ENCODE results near the gene CREB5.
"Not testable (repeated sequence)": the region's sequence is repeated elsewhere in the genome, so short reads cannot be mapped to it uniquely, and the experiment has no call there.

CREB5 gene

DNA sequence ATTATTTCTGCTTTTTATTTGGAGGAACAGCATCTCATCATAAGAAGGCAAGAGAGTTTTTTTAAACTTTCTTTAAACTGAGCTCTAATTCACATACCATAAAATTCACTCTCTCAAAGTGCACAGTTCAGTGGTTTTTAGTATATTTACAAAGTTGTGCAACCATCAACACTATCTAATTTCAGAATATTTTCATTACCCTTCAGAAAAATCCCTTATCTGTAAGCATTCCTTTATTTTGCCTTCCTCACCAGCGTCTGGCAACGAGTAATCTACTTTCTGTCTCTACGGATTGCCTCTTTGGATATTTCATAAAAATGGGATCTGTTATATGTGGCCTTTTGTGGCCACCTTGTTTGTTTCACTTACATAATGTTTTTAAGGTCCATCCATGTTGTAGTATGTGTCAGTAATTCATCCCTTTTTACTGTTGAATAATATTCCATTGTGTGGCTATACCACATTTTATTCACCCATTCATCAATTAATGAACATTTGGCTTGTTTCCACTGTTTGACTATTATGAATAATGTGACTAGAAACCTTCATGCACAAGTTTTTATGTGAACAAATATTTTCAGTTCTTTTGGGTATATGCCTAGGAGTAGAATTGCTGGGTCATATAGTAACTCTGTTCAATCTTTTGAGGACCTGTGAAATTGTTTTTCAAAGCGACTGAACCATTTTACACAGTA lies 364.3 kb downstream of the CREB5 start:
- no peak for DNase-seq (ENCODE audit: low read depth in 2 of 2)

DNA sequence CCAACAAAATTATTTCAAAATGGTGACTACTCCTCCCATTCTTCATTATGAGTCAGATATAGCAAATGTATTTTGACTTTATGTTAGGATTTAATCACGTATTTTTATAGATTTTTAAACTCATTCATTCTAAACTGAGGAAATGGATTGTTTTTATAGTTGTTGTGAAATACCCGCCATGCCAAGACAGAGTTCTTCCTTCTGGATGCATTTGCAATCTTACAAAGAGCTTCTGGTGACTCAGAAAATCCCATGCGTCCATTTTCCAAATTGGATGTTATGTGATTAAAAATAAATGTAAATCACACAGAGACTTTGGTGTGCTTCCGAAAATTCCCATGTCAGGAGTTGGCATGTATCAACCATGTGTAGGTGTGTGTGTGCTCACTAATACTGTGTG lies 366.5 kb downstream of the CREB5 start:
- no peak for DNase-seq (ENCODE audit: low read depth in 2 of 2)

DNA sequence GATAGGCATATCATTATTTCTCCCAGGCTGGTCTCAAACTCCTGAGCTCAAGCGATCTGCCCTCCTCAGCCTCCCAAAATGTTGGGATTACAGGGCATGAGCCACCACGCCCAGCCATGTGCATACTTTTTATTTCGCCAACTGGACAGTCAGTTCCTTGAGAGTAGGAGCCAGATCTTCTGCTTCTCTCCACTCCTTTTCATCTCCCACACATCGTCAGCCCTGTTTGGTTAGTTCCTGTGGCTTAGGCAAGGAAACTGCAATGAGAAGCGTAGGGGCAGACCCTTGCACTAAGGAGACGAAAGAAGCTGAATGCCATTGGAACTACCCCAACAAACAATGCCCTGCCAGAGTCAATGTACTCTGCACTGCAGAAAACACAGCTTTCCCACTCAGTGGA lies 367.6 kb downstream of the CREB5 start:
- DNase-seq (ENCODE audit: low read depth in 2 of 2) = no peak

DNA sequence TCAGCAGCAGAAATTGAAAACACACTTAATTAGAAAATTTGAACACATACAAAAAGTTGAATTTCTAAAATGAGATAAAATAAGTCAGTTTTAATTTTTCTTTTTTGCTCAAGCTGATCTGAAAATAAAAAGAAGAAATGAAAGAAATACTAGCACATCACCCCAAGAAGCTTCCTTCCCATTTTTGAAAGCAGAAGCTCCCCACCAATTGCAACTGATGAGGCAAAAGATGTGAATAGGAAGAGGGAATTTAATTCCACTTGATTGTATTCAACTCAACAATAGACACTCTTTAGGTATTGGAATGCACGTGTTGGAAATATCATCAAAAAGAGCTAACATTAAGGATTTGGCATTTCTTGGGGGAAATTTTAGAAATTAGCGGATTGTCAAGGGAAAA lies 370.0 kb downstream of the CREB5 start:
- DNase-seq (ENCODE audit: low read depth in 2 of 2) = no peak

DNA sequence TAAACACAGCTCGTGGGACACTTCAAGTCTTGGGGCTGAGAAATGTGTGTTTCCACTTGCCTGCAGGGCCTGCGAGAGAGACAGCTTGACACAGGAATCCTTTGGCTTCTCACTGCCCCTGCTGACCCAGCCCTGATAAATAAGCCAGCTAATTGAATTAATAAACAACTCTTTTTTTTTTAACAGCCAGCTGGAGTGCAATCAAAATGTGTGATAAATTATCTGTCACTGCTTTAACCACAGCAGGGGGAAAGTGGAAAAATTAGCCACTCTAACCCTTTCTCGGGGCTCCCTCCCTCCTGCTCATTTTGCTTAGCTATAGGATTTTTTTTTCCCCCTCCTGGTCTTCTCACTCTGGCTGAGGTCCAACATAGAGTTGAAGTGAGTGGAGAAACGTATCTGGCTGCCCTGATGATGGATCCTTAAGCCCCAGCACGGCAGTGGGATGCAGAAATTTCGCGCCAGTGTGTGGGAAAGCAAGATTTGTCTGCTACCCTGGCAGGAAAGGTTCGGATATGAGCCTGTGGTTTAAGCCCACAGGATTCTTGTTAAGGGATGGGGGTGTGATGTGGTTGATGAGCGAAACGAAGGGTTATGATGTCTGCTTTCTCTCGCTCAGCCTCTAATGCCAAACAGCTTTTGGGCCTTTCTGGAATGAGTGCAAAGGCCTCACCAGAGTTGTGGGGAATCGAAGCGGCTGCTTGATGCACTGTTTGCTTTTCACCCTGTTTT lies 372.0 kb downstream of the CREB5 start:
- DNase-seq (ENCODE audit: low read depth in 2 of 2) = peak; percentile 80 to 86

DNA sequence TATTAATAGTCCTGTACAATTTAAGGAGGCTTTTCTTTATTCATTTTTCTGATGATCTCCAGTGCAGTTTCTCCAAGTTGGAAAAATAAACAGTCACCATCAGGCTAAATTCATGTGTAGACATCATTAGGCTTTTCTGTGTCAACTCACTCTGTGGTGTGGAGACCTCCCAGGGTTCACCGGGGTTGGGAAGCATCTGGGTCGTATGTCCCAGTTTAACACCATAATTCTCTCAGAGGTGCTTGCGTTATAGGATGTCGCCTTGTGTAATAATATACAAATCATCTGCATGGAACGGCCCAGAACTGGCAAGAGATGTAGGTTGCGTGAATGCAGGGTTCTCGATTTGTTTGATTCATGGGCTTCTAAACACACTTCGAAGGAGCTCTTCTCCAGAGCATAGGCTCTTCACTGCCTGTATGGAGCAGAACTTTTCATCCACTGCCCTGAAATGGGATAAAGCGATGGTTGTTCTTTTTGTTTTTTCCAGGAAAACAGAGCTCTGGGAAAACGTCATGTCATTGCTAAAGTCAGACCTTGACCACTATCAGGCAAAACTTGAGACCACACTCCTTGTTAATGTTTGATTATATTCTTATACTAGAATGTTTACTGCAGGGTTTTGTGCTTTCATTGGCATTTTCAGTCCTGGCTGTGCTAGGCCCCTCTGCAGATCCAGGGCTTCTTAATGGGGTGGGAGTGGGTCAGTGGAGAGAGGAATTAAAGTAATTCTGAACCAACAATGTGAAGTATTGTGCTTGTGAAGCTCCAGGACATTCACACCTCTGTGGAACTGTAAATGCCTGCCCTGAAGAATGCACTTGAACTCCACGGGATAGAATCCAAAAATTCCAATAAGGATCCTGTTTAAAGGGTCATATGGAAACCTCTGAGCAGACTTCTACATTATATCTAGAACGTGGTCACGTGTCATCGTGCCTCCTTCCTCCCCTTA lies 373.0 kb downstream of the CREB5 start:
- DNase-seq (ENCODE audit: low read depth in 2 of 2) = no peak

DNA sequence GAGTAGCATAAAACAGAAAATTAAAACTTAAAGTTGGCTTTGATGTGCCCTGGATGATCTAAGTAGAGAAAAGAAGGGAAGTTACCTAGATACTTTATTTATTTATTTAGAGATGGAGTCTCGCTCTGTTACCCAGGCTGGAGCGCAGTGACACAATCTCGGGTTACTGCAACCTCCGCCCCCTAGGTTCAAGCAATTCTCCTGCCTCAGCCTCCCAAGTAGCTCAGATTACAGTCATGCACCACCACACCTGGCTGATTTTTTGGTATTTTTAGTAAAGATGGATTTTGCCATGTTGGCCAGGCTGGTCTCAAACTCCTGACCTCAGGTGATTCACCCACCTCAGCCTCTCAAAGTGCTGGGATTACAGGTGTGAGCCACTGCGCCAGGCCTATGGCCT lies 373.8 kb downstream of the CREB5 start:
- DNase-seq (ENCODE audit: low read depth in 2 of 2) = not testable (repeated sequence)

DNA sequence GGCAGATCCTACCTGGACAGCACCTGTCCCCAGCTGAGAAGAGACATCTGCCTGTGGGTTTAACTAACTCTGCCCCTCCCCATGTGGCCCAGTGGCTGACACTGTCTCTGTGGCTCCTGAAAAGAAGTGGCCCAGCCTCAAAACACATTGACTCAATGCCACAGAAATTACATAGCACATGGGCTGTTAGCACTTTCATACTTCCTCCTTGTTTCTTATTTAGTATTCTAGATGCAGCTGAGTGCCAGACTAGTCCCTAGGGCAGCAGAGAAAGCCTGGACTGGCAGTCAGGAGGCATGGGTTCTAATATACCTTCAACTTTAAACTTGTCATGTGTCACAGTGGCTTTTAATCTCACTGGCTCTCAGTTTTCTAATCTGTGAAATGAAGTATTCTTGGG lies 374.8 kb downstream of the CREB5 start:
- DNase-seq (ENCODE audit: low read depth in 2 of 2) = no peak

DNA sequence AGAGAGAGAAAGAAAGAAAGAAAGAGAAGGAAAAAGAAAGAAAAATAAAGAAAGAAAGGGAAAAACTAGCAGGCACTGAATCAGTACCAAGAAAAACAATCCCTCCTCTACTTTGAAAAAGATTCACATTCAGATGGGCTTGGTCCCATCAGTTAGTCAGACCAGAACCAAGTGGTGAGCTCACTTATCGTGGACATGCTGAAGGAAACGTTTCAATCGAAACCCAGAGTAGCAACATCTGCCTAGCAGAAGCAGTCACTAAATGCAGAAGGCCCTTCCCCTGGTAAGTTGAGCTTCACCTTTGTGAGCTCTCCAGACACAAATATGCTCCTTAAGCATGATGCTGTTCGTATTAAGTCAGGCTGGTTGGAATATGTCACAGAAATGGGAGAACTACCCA lies 378.1 kb downstream of the CREB5 start:
- no peak for DNase-seq (ENCODE audit: low read depth in 2 of 2)

DNA sequence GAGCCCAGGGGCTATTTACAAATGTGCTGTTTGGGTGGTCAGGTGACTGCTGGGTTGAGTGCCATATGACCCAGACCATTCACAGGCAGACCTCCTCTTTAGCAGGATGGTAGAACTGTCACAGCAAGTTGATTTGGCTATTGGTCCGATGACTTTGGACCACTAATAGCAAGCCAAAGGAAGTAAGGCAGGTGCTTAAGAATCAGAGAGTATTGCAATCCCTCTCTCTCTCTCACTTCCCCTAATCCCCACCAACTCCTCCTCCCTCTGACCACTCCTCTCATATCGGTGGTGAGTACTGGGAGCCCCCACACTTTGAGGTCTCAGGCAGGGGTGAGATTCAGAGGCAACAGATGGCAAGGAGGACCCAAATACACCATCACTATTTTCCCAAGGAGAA lies 380.5 kb downstream of the CREB5 start:
- DNase-seq (ENCODE audit: low read depth in 2 of 2) = no peak

DNA sequence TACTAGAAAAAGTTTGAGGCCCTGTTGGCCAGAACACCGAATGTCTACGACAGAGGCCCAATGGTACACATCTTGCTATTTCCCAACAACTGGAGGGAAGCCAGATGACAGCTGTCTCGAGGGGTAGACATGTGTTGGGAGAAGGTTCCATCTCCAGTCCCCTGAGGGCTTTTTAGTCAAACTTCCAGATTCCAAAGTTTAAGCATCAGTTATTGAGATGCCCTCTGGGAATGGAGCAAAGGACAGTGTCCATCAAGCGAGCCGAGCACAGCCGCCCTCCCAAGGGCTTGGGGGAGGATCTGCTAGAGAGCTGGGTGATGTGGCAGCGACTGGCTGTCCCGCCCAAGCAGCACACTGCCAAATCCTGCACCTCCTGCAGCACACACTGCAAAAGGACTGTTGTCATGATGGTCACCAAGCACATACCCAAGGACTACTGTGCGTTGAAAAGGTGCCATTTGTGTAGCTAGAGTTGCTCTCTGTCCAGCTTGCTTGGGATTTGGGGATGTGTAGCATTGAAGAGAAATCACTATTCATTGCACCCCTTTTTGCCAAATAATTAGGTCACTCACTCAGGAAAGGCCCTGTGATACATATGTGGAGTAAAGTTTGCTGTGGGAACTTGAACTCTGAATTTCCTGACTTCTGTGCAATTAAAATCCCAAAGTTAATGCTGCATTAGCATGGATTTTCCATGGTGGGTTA lies 381.2 kb downstream of the CREB5 start:
- no peak for DNase-seq (ENCODE audit: low read depth in 2 of 2)

DNA sequence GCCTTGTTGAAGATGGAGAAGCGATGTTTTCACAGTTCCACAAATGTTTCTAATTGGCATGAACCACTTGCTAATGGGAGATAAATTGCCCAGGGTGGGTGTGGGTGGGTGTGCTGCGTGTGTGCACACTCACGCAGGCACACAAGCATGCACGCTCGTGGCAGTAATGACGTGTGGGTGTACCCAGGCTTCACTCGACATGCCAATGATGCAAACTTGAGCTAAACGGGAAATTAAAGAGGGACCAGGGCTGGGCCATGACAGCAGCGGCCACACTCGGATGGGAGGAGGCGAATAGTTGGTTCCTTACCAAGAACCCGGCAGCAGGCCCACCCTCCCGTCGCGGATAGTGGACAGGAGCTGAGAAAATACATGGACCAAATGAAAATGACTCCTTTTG lies 386.0 kb downstream of the CREB5 start:
- DNase-seq (ENCODE audit: low read depth in 2 of 2) = no peak

DNA sequence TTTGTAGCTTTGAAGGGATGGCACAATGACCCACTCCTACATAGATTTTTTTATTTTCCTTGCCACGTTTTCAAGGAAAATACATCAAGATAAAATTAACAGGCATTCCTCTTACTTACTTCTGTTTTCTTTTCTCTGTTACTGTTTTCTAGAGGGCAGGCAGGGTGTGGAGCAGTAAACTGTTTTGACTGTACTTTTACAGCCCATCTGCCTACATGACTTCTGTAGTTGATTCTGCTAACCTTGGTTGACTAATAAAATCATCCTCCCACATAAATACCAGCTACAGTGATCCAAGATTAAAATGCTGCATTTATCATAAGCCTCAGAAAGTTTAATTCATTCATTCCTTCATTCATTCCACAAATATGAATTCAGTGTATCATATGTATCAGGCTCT lies 387.3 kb downstream of the CREB5 start:
- no peak for DNase-seq (ENCODE audit: low read depth in 2 of 2)

DNA sequence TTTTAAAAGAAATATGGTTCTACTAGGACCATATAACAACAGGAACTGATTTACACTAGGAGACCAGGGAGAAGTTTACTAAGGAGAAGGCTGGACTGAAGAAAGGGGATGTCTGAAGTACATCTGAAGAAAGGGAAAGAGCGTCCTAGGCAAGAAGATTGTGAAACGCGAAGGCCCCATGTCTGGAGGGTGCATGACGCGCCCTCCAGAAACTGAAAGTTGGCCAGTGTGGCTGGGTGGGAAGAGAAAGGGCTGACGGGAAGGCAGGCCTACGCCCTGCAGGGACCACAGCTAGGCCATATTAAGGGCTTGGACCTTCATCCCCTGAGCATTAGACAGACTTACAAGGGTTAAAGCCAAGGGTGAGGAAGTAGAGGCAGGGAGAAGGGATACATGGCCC lies 387.8 kb downstream of the CREB5 start:
- DNase-seq (ENCODE audit: low read depth in 2 of 2) = no peak

DNA sequence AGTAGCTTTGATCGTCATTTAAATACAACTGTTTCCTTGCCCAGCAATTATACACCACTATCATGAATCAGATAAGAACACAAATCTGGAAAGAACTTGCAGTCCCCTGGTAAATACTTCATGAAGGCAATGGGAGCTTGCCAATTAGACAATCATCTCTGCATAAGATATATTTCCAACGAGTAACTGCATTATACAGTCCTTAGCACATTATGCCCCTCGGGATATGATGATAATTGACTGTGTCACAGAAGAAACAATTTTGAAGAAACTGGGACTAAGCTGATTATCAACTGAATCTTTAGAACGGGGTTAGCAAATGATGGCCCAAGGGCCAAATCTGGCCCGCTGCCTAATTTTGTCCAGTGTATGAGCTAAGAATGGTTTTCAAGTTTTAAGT lies 390.1 kb downstream of the CREB5 start:
- no peak for DNase-seq (ENCODE audit: low read depth in 2 of 2)

DNA sequence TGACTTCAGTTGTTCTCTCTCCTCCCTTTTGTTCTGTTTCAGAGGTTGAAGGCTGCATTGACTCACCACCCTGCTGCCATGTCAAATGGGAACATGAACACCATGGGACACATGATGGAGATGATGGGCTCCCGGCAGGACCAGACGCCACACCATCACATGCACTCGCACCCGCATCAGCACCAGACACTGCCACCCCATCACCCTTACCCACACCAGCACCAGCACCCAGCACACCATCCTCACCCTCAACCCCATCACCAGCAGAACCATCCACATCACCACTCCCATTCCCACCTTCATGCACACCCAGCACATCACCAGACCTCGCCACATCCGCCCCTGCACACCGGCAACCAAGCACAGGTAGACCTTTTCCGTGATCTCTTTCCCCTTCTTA lies 391.8 kb downstream of the CREB5 start:
- DNase-seq (ENCODE audit: low read depth in 2 of 2) = no peak

DNA sequence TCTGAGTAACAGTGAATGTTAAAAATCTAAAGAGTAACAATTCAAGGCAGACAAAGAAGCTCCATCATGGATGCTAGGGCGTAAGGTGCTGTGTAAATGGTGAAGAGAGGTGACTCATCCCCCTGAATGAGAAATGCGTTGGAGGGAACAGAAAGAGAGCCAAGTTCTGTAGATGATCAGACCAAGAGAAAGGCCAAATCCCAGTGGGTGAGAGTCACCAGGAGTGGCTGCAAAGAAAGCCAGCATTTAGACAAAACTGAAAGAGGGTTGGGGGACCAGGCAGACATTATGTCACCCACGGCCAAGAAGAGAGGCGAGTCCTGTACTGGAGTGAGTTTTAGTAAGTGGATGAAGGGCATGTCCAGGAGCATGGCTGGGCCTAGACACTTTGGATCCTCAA lies 392.7 kb downstream of the CREB5 start:
- peak; percentile 62 to 64 for DNase-seq (ENCODE audit: low read depth in 2 of 2)

DNA sequence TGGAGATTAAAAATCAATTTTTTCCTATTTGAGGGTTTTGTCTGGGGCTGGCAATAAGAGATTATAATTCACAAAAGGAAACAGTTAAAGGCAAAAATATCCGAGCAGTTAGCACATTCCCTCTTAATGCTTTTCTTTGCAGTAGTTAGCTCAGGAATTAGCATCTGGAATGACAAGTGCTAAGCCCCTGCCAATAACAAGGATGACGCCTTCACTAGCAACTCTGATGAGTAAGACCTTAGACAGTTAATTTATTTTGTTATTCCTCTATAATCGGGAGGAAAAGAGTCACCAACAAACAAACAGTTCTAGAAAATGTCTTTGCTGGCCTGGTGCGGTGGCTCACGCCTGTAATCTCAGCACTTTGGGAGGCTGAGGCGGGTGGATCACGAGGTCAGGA lies 394.5 kb downstream of the CREB5 start:
- peak; percentile 61 to 66 for DNase-seq (ENCODE audit: low read depth in 2 of 2)

DNA sequence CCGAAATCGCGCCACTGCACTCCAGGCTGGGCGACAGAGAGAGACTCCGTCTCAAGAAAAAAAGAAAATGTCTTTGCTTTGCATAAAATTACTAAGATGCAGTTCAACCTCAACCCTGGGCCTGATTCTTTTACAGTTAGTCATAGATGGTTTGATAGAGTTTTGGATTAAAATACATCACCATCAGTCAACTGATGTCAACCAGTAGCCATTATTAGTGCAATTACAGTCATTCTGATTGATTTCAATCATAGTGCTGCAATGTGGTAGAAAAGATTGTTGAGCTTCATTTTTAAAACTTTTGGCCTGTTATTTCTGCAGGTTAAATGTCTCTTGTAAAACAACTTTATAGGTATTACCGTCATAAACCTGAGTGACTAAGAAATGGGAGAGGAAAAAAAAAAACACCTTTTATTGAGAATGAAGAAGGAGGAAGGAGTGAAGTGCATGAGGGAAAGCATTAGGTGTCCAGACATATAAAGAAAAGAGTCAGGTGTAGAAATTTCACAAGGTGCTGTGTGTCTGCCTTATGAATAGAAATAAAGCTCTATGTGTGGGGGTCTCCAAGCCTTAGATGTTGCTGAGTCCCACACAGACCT lies 395.2 kb downstream of the CREB5 start:
- no peak for DNase-seq (ENCODE audit: low read depth in 2 of 2)

DNA sequence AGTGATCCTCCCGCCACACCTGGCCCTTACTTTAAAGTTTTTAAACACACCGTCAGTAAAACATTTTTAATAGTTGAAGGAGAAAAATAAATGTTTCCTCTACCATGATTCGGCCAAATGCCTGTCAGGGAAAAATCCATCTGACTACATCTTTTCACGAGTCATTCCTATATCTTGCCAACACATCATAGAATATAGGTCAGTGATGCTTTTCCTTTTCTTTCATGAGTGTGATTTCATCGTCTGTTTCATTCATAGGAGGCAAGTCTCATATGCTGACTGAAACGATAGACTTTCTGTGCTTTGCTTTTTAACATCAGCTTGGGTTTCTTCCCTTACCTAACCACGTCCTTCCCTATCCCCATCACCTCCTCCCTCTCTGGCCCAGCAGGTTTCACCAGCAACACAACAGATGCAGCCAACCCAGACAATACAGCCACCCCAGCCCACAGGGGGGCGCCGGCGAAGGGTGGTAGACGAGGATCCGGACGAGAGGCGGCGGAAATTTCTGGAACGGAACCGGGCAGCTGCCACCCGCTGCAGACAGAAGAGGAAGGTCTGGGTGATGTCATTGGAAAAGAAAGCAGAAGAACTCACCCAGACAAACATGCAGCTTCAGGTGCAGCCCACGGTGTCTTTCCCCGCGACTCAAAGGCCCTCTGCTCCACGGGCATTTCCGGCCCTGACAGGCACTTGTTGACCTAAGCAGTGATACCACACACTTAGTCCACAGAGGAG lies 396.6 kb downstream of the CREB5 start:
- peak in 1 of 2 experiments; percentile 47 for DNase-seq (ENCODE audit: low read depth in 2 of 2)

DNA sequence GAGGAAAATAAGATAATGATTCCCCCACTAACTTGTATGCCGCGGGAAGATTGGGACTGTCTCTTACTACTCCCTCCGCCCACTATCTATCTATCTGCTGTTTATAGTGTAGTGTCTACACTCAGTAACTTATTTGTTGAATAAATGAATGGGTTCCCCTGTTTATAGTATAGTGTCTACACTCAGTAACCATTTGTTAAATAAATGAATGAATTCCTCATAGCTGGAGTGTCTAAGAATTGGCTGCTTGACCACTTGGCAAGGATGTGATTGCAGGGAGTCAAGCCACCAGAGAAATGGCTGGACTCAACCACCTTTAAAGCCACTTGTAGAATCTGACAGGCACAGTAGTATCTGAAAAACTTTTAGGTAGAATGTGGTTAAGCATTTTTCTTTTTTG lies 398.7 kb downstream of the CREB5 start:
- DNase-seq (ENCODE audit: low read depth in 2 of 2) = no peak

Measured in fibroblast of skin of left biceps (primary cell).